Mesenchymal stem cell (in vitro differentiated cells and primary cell): ENCODE measurements around the gene EXOC3.

ENCODE experiments used
- DNase-seq: peaks from one replicate; pipeline ENCODE4 v3.0.0-alpha.2; 2013
- H2AFZ ChIP-seq: one replicate; pipeline ENCODE4 v1.6.1; 2013; ENCODE audit warnings: low read depth, mild to moderate bottlenecking, control low read depth, inconsistent platforms, low read length, moderate library complexity
- H2AK5ac ChIP-seq: 2 replicates; pipeline ENCODE4 v1.6.1; 2013; ENCODE audit warnings: low read length, moderate library complexity, mild to moderate bottlenecking, inconsistent platforms; ENCODE audit not compliant: severe bottlenecking
- H2BK120ac ChIP-seq: one replicate; pipeline ENCODE4 v1.6.1; 2013; ENCODE audit warnings: low read depth, mild to moderate bottlenecking, inconsistent platforms, low read length, moderate library complexity
- H2BK12ac ChIP-seq, 2 experiments: one replicate each; pipeline ENCODE4 v1.6.1; 2013; ENCODE audit warnings: inconsistent platforms in 2 of 2, low read length in 2 of 2, mild to moderate bottlenecking in 2 of 2, moderate library complexity in 2 of 2, control low read depth in 1 of 2
- H2BK15ac ChIP-seq: one replicate; pipeline ENCODE4 v1.6.1; 2013; ENCODE audit warnings: mild to moderate bottlenecking, low read depth, inconsistent platforms; ENCODE audit not compliant: poor library complexity, severe bottlenecking
- H2BK5ac ChIP-seq: 2 replicates; pipeline ENCODE4 v1.6.1; 2013; ENCODE audit warnings: low read depth, mild to moderate bottlenecking, low read length, control low read depth, inconsistent platforms; ENCODE audit not compliant: poor library complexity, severe bottlenecking
- H3K14ac ChIP-seq, 2 experiments: one replicate each; pipeline ENCODE4 v1.6.1; 2013; ENCODE audit warnings: inconsistent platforms in 2 of 2, low read length in 2 of 2, control low read depth in 1 of 2, mild to moderate bottlenecking in 1 of 2, moderate library complexity in 1 of 2
- H3K18ac ChIP-seq, 2 experiments: one replicate each; pipeline ENCODE4 v1.6.1; 2013; ENCODE audit warnings: inconsistent platforms in 2 of 2, low read length in 2 of 2, control low read depth in 1 of 2, low read depth in 1 of 2, mild to moderate bottlenecking in 1 of 2
- H3K23ac ChIP-seq, 2 experiments: one replicate each; pipeline ENCODE4 v1.6.1; 2013; ENCODE audit warnings: inconsistent platforms in 2 of 2, low read length in 2 of 2, mild to moderate bottlenecking in 2 of 2, moderate library complexity in 2 of 2, control low read depth in 1 of 2
- H3K27ac ChIP-seq: 2 replicates; pipeline ENCODE4 v1.5.1; 2013; ENCODE audit warnings: mild to moderate bottlenecking, moderate library complexity, low read length, control low read depth, inconsistent platforms; ENCODE audit not compliant: poor library complexity, severe bottlenecking
- H3K27me3 ChIP-seq, 2 experiments: 2 replicates each; pipeline versions ENCODE4 v1.6.1 to v1.7.0; 2013; ENCODE audit warnings: low read length in 2 of 2, mild to moderate bottlenecking in 2 of 2, moderate library complexity in 2 of 2, control low read depth in 1 of 2, inconsistent platforms in 1 of 2; ENCODE audit not compliant: control insufficient read depth in 1 of 2, insufficient read depth in 1 of 2
- H3K36me3 ChIP-seq, 2 experiments: 2 replicates each; pipeline versions ENCODE4 v1.6.1 to v1.7.0; 2013; ENCODE audit warnings: low read length in 2 of 2, control low read depth in 1 of 2, inconsistent platforms in 1 of 2, low read depth in 1 of 2, mild to moderate bottlenecking in 1 of 2; ENCODE audit not compliant: insufficient read depth in 2 of 2, control insufficient read depth in 1 of 2
- H3K4ac ChIP-seq, 2 experiments: one replicate each; pipeline ENCODE4 v1.6.1; 2013; ENCODE audit warnings: inconsistent platforms in 2 of 2, low read length in 2 of 2, mild to moderate bottlenecking in 2 of 2, moderate library complexity in 2 of 2, control low read depth in 1 of 2, low read depth in 1 of 2
- H3K4me1 ChIP-seq: 2 replicates; pipeline ENCODE4 v1.6.1; 2013; ENCODE audit warnings: low read depth, low read length, control low read depth; ENCODE audit not compliant: control insufficient read depth, insufficient read depth
- H3K4me2 ChIP-seq: 2 replicates; pipeline ENCODE4 v1.6.1; 2013; ENCODE audit warnings: low read length, mild to moderate bottlenecking, inconsistent platforms; ENCODE audit not compliant: poor library complexity, severe bottlenecking
- H3K4me3 ChIP-seq, 2 experiments: 2 replicates each; pipeline versions ENCODE4 v1.5.1 to v1.7.0; 2013; ENCODE audit warnings: low read length in 2 of 2, mild to moderate bottlenecking in 2 of 2, control low read depth in 1 of 2, low read depth in 1 of 2; ENCODE audit not compliant: insufficient read depth in 1 of 2
- H3K79me1 ChIP-seq: replicated peaks from 2 replicates; pipeline ENCODE4 v1.6.1; 2013; ENCODE audit warnings: mild to moderate bottlenecking, control low read depth, low read length, inconsistent platforms; ENCODE audit not compliant: poor library complexity, severe bottlenecking
- H3K9ac ChIP-seq: 2 replicates; pipeline ENCODE4 v1.7.0; 2013; ENCODE audit warnings: mild to moderate bottlenecking, low read length, moderate library complexity
- H3K9me3 ChIP-seq: 2 replicates; pipeline ENCODE4 v1.7.0; 2013; ENCODE audit warnings: mild to moderate bottlenecking, low read length; ENCODE audit not compliant: control insufficient read depth
- H4K8ac ChIP-seq: one replicate; pipeline ENCODE4 v1.6.1; 2013; ENCODE audit warnings: inconsistent platforms, mild to moderate bottlenecking, low read length, moderate library complexity
- H4K91ac ChIP-seq: one replicate; pipeline ENCODE4 v1.6.1; 2013; ENCODE audit warnings: mild to moderate bottlenecking, low read length, inconsistent platforms
- WGBS: methylation state at CpG from one replicate; pipeline ENCODE4 v1.1.7; 2013; ENCODE audit warnings: mixed read lengths; 5-methylcytosine and 5-hydroxymethylcytosine counted together

The EXOC3 gene

DNA sequence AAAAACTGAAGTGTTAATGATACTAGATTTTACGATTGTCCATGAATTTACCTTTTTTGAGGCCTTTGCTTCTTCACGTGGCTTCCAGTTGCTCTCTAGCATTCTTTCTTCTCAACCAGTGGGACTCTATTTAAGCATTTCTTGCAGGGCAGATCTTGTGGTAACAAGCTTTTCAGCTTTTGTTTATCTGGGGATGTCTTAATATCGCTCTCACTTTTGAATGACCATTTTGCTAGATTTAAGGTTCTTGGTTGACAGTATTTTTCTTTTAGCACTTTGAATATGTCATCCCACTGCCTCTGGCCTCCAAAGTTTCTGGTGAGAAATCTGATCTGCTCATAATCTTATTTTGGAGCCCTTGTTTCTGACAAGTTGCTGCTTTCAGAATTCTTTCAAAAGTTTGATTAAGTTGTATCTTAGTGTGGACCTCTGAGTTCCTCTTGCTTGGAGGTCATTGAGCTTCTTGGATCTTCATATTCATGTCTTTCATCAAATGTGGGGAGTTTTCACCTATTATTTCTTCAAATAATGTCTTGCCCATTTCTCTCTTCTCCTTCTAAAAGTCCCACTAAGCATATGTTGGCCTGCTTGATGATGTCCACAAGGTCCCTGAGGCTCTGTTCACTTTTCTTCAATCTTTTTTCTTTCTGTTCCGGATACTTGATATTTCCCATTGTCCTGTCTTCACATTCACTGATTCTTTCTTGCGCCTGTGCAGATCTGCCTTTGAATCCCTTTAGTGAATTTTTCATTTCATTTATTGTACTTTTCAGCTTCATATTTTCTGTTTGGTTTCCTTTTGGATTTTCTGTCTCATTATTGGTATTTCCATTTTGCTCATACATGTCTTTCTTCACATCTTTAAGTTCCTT lies 8.8 kb downstream of the EXOC3 start:
- Histone ChIP-seq H2BK5ac (no peak overlapping the region), H3K9me3 (peaks cover 26% of the 10 kb centered on the region), H3K18ac (no peak overlapping the region), H3K4me1 (peaks cover 1% of the 10 kb centered on the region), H2AK5ac (no peak overlapping the region), H2BK15ac (no peak overlapping the region), H4K8ac (no peak overlapping the region), H2AFZ (no peak overlapping the region), H2BK12ac (no peak overlapping the region), H3K4me3 (peak overlapping the region in 1 of 2 experiments; percentile 12), H3K23ac (no peak overlapping the region), H2BK120ac (no peak overlapping the region), H3K9ac (no peak overlapping the region), H3K27me3 (no peaks in the 10 kb centered on the region), H3K27ac (no peak overlapping the region), H3K79me1 (peaks cover 56% of the 10 kb centered on the region), H3K4ac (no peak overlapping the region), H4K91ac (no peak overlapping the region), H3K4me2 (no peak overlapping the region), H3K36me3 (peaks cover 52 to 94% of the 10 kb centered on the region in 2 experiments), H3K14ac (no peak overlapping the region)
- WGBS, result 98% methylated on average over 5 of the region's 5 CpGs
- DNase-seq, result no peak

- Histone ChIP-seq H3K23ac (no peak overlapping the region), H4K8ac (no peak overlapping the region), H3K4me1 (peaks cover 2% of the 10 kb centered on the region), H4K91ac (no peak overlapping the region), H3K36me3 (peaks cover 50 to 94% of the 10 kb centered on the region in 2 experiments), H2BK5ac (no peak overlapping the region), H2AFZ (no peak overlapping the region), H2AK5ac (no peak overlapping the region), H2BK15ac (no peak overlapping the region), H3K79me1 (peaks cover 53% of the 10 kb centered on the region), H2BK12ac (no peak overlapping the region), H3K18ac (peak overlapping the region in 1 of 2 experiments; percentile 71), H3K4ac (no peak overlapping the region), H3K9me3 (peaks cover 26% of the 10 kb centered on the region), H3K4me3 (no peak overlapping the region), H3K27me3 (no peaks in the 10 kb centered on the region), H3K4me2 (no peak overlapping the region), H3K27ac (no peak overlapping the region), H2BK120ac (no peak overlapping the region), H3K9ac (no peak overlapping the region), H3K14ac (no peak overlapping the region)
- DNase-seq, result peak; percentile 88
- 87% methylated on average over 16 of the region's 17 CpGs for WGBS
Measured at GRCh38 chr5:452978-453710, 10.2 kb downstream of the EXOC3 start.

DNA sequence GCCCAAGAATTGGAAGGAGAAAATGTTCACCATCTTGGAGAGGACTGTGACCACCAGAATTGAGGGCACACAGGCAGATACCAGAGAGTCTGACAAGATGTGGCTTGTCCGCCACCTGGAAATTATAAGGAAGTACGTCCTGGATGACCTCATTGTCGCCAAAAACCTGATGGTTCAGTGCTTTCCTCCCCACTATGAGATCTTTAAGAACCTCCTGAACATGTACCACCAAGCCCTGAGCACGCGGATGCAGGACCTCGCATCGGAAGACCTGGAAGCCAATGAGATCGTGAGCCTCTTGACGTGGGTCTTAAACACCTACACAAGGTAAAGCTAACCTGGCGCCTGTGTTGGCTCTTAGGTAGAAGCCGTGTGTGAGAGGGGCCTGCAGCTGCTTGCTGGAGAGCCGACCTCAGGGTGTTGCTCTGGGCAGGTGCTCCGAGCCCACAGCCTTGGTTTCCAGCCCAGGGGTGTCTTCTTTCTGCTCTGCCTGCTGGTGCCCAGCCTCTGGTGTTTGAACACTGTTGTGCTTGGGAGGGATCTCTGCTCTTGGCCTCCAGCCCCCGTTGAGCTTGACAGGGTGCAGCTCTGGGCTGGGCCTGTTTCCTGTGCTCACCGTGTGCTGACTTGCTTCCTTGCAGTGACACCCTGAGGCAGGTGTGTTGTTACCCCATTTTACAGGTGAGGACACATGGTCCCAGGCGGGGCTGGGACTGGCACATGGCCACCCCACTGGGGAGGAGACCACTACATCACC lies 10.9 kb downstream of the EXOC3 start:
- Histone ChIP-seq H3K4me2 (no peak overlapping the region), H3K4ac (no peak overlapping the region), H4K91ac (peak overlapping the region; percentile 25), H3K27me3 (no peaks in the 10 kb centered on the region), H3K36me3 (peaks cover 46 to 93% of the 10 kb centered on the region in 2 experiments), H3K23ac (no peak overlapping the region), H4K8ac (no peak overlapping the region), H2BK5ac (no peak overlapping the region), H3K4me3 (peak overlapping the region in 1 of 2 experiments; percentile 28), H2BK15ac (no peak overlapping the region), H3K27ac (no peak overlapping the region), H2AFZ (no peak overlapping the region), H2AK5ac (no peak overlapping the region), H3K14ac (peak overlapping the region in 1 of 2 experiments; percentile 4), H3K4me1 (peaks cover 5% of the 10 kb centered on the region), H3K18ac (peak overlapping the region in 1 of 2 experiments; percentile 48), H3K9me3 (peaks cover 26% of the 10 kb centered on the region), H3K79me1 (peaks cover 50% of the 10 kb centered on the region), H3K9ac (no peak overlapping the region), H2BK120ac (no peak overlapping the region), H2BK12ac (peak overlapping the region in 1 of 2 experiments; percentile 47)
- WGBS, result 97% methylated on average over 16 of the region's 16 CpGs
- DNase-seq, result no peak
